A549 (cell line): ENCODE measurements around the gene OBSCN. TPM values are rescaled to one million over a fixed set of nuclear protein-coding genes. Genes with fewer than 3 reads are reported as not detected.

ENCODE experiments used
- ATAC-seq, 2 experiments: fragments of 200-7000 bp in 1 of 2; fragments of >200 bp in 1 of 2; cut with Nextera tagmentation in 1 of 2; cut with Tn5 transposase in 1 of 2; 3 replicates each; pipeline versions ENCODE4 v1.8.0 to v1.9.1; 2018 to 2020; ENCODE audit warnings: mild to moderate bottlenecking in 1 of 2, moderate library complexity in 1 of 2
- CTCF ChIA-PET: fragments of 300-600 bp; sonication (Branson Sonifier 250); formaldehyde crosslinking; extraction: SDS; loops from one replicate; lab custom pipeline; 2021; ENCODE audit warnings: antibody characterized with exemption, inconsistent platforms; lab: Yijun Ruan, JAX
- POLR2A ChIA-PET: fragments of 350-600 bp; formaldehyde crosslinking; extraction: SDS; loops from one replicate; lab custom pipeline; 2021; ENCODE audit warnings: antibody characterized with exemption, inconsistent platforms; lab: Yijun Ruan, JAX
- DNase-seq, 2 experiments: peaks; one replicate each; pipeline versions ENCODE4 v3.0.0 to v3.0.0-alpha.2; 2011 to 2016; ENCODE audit warnings: low read depth in 1 of 2, low spot score in 1 of 2
- FAIRE-seq: peaks from 2 replicates; lab custom pipeline; 2011; peaks lifted over from hg19 to GRCh38; lab: Jason Lieb, UNC
- H3K27ac ChIP-seq, 2 experiments: fragments of >200 bp; sonication (Bioruptor Twin); formaldehyde crosslinking; 3 replicates each; pipeline ENCODE4 v1.5.1; 2016 to 2017
- H3K4me1 ChIP-seq: fragments of >200 bp; sonication (Bioruptor Twin); formaldehyde crosslinking; 3 replicates; pipeline ENCODE4 v1.6.1; 2016
- H3K4me2 ChIP-seq: fragments of >200 bp; sonication (Bioruptor Twin); formaldehyde crosslinking; 3 replicates; pipeline ENCODE4 v1.6.1; 2016
- H3K4me3 ChIP-seq: fragments of >200 bp; sonication (Bioruptor Twin); formaldehyde crosslinking; 3 replicates; pipeline ENCODE4 v1.5.1; 2016
- H3K9me3 ChIP-seq: fragments of >200 bp; sonication (Bioruptor Twin); formaldehyde crosslinking; 3 replicates; pipeline ENCODE4 v1.6.1; 2016
- CHD4 ChIP-seq: fragments of 200-600 bp; sonication (generic); IDR thresholded peaks from 2 replicates; pipeline ENCODE4 v1.6.1; 2016; ENCODE audit warnings: antibody characterized with exemption, mild to moderate bottlenecking, borderline replicate concordance
- EP300 ChIP-seq, 2 experiments: fragments of >200 bp; sonication (Bioruptor Twin); formaldehyde crosslinking; IDR thresholded peaks; 2 replicates in 1 of 2; 3 replicates in 1 of 2; pipeline ENCODE4 v1.6.1; 2016 to 2017
- FOXS1 ChIP-seq: fragments of 250-450 bp; sonication (Bioruptor Pico); IDR thresholded peaks from 2 replicates; pipeline ENCODE4 v1.5.0; 2020; ENCODE audit warnings: mild to moderate bottlenecking, moderate library complexity
- HDAC2 ChIP-seq: fragments of 200-600 bp; sonication (generic); IDR thresholded peaks from 2 replicates; pipeline ENCODE4 v1.6.1; 2016
- HEYL ChIP-seq: fragments of 250-450 bp; sonication (Bioruptor Pico); IDR thresholded peaks from 2 replicates; pipeline ENCODE4 v1.8.0; 2021; ENCODE audit warnings: mild to moderate bottlenecking, moderate library complexity
- JUNB ChIP-seq: fragments of >200 bp; sonication (Bioruptor Twin); formaldehyde crosslinking; IDR thresholded peaks from 2 replicates; pipeline ENCODE4 v1.6.1; 2016
- MAZ ChIP-seq: fragments of 150-350 bp; IDR thresholded peaks from 2 replicates; pipeline ENCODE4 v1.6.1; 2014; ENCODE audit warnings: antibody characterized with exemption, low read depth, low read length, borderline replicate concordance
- NR3C1 ChIP-seq: fragments of >200 bp; sonication (Bioruptor Twin); formaldehyde crosslinking; IDR thresholded peaks from 3 replicates; pipeline ENCODE4 v1.6.1; 2017
- RAD21 ChIP-seq, 2 experiments: fragments of >200 bp in 1 of 2; sonication (Bioruptor Twin) in 1 of 2; formaldehyde crosslinking in 1 of 2; IDR thresholded peaks in 1 of 2; conservative IDR thresholded peaks in 1 of 2; 2 replicates in 1 of 2; 3 replicates in 1 of 2; pipeline ENCODE4 v1.6.1; 2012 to 2018; ENCODE audit warnings: inconsistent platforms in 1 of 2
- RCOR1 ChIP-seq: fragments of 150-350 bp; IDR thresholded peaks from 2 replicates; pipeline ENCODE4 v1.6.1; 2014; ENCODE audit warnings: antibody characterized with exemption, low read length, low read depth
- RFX5 ChIP-seq: fragments of 450-650 bp; IDR thresholded peaks from 2 replicates; pipeline ENCODE4 v1.7.1; 2014; ENCODE audit warnings: antibody characterized with exemption, mild to moderate bottlenecking, moderate library complexity
- RNF2 ChIP-seq: fragments of 200-600 bp; sonication (generic); IDR thresholded peaks from 2 replicates; pipeline ENCODE4 v1.6.1; 2016; ENCODE audit warnings: low read depth, mild to moderate bottlenecking, antibody characterized with exemption, moderate library complexity, borderline replicate concordance
- SMC3 ChIP-seq: fragments of >200 bp; sonication (Bioruptor Twin); formaldehyde crosslinking; IDR thresholded peaks from 3 replicates; pipeline ENCODE4 v1.6.1; 2018; ENCODE audit warnings: inconsistent platforms
- ZFP36 ChIP-seq: fragments of 450-650 bp; IDR thresholded peaks from 2 replicates; pipeline ENCODE4 v1.6.1; 2014; ENCODE audit warnings: borderline replicate concordance; ENCODE audit not compliant: partially characterized antibody
- ZNF302 ChIP-seq: fragments of 250-450 bp; sonication (Bioruptor Pico); IDR thresholded peaks from 2 replicates; pipeline ENCODE4 v1.9.0; 2021; ENCODE audit warnings: inconsistent platforms, mild to moderate bottlenecking, moderate library complexity
- WGBS: methylation state at CpG from one replicate; pipeline ENCODE4 v1.1.6; 2017; ENCODE audit errors: missing lambda C conversion rate; 5-methylcytosine and 5-hydroxymethylcytosine counted together
- polyA plus RNA-seq, 4 experiments: library from polyadenylated mRNA; depleted of rRNA in 3 of 4; stranded (reverse); fragments of >200 nt; fragmentation: RNase III in 1 of 4; extraction: RNeasy Plus Mini Kit Qiagen cat#74134 plus additional on column Dnase treatment in 1 of 4; gene quantifications; 2 replicates in 3 of 4; 3 replicates in 1 of 4; pipeline ENCODE4 v1.2.3, GENCODE V29; 2011 to 2017
- TF ChIP-seq, protein P1 (sequence below): fragments of 200-600 bp; sonication (generic); IDR thresholded peaks from 2 replicates; pipeline ENCODE4 v1.6.1; 2016; ENCODE audit warnings: antibody characterized with exemption, mild to moderate bottlenecking, moderate library complexity
- TF ChIP-seq, protein P2 (sequence below): fragments of 250-450 bp; sonication (Bioruptor Pico); IDR thresholded peaks from 2 replicates; pipeline ENCODE4 v1.5.0; 2021; ENCODE audit warnings: mild to moderate bottlenecking, moderate library complexity, borderline replicate concordance
- TF ChIP-seq, protein P3 (sequence below): fragments of >200 bp; sonication (Bioruptor Twin); formaldehyde crosslinking; IDR thresholded peaks from 2 replicates; pipeline ENCODE4 v1.6.1; 2016
- TF ChIP-seq, protein P4 (sequence below): fragments of 250-450 bp; sonication (Bioruptor Pico); IDR thresholded peaks from 2 replicates; pipeline ENCODE4 v1.5.0; 2020; ENCODE audit warnings: low read depth, mild to moderate bottlenecking, moderate library complexity
- TF ChIP-seq, protein P5 (sequence below): IDR thresholded peaks from 2 replicates; pipeline ENCODE4 v1.6.1; 2012; ENCODE audit warnings: low read depth, borderline replicate concordance

OBSCN gene
- polyA plus RNA-seq, 2 of the 4 experiments (the other 2 are of a cell fraction) = 3.1 to 6.8 TPM

DNA sequence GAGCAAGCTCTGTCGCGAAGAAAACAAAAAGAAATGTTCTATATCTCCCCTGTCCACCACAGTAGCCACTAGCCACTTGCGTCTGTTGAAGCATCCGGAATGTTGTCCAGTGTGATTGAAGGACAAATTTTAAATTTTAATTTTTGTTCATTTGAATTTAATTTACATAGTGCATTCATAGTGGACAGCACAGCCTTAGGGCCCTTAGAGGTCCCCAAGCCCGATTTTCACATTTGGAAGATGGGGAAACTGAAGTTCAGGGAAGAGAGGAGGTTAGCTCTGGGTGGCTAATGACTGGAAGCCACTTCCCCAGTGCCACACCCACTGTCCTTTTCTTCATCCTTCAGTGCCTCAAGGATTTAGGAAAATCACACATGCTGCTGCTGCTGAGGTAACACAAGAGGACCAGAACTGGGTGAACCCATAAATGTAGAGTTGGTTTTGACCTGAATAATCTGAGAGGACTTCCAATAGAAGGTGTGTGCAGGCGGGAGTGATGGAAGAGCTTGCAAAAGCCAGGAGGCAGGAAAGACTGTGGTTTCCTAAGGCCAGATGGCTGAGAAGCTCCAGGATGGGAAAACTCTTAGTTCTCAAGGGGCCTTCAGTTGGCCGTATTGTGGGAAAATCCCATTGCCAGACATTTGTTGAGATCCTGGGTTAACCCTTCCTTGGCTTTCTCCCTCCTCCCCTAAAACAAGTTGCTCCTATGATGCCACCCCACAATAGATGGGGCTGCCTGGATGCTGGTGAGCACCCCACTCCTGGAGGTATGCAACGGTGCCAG, 149.2 kb downstream of the OBSCN start:
- TF ChIP-seq RCOR1 (no peak), MAZ (no peak), RNF2 (no peak), FOXS1 (CRISPR knock-in tag) (no peak)
- TF ChIP-seq, protein P1, sequence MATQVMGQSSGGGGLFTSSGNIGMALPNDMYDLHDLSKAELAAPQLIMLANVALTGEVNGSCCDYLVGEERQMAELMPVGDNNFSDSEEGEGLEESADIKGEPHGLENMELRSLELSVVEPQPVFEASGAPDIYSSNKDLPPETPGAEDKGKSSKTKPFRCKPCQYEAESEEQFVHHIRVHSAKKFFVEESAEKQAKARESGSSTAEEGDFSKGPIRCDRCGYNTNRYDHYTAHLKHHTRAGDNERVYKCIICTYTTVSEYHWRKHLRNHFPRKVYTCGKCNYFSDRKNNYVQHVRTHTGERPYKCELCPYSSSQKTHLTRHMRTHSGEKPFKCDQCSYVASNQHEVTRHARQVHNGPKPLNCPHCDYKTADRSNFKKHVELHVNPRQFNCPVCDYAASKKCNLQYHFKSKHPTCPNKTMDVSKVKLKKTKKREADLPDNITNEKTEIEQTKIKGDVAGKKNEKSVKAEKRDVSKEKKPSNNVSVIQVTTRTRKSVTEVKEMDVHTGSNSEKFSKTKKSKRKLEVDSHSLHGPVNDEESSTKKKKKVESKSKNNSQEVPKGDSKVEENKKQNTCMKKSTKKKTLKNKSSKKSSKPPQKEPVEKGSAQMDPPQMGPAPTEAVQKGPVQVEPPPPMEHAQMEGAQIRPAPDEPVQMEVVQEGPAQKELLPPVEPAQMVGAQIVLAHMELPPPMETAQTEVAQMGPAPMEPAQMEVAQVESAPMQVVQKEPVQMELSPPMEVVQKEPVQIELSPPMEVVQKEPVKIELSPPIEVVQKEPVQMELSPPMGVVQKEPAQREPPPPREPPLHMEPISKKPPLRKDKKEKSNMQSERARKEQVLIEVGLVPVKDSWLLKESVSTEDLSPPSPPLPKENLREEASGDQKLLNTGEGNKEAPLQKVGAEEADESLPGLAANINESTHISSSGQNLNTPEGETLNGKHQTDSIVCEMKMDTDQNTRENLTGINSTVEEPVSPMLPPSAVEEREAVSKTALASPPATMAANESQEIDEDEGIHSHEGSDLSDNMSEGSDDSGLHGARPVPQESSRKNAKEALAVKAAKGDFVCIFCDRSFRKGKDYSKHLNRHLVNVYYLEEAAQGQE = no peak
- POLR2A ChIA-PET = no interaction called here
- no peak for DNase-seq
- Histone ChIP-seq H3K9me3 (no peaks in the 10 kb centered on the region), H3K4me2 (no peak overlapping the region), H3K4me1 (no peaks in the 10 kb centered on the region), H3K27ac (no peak overlapping the region), H3K4me3 (no peak overlapping the region)
- no peak for FAIRE-seq
- ATAC-seq = no peak
- CTCF ChIA-PET = interaction anchor here (0.9 kb wide), 1 partner anchor 83 kb away, joined by 3 read pairs; no protein-coding TSS in a partner anchor
- 65% methylated on average over 8 of the region's 8 CpGs for WGBS

DNA sequence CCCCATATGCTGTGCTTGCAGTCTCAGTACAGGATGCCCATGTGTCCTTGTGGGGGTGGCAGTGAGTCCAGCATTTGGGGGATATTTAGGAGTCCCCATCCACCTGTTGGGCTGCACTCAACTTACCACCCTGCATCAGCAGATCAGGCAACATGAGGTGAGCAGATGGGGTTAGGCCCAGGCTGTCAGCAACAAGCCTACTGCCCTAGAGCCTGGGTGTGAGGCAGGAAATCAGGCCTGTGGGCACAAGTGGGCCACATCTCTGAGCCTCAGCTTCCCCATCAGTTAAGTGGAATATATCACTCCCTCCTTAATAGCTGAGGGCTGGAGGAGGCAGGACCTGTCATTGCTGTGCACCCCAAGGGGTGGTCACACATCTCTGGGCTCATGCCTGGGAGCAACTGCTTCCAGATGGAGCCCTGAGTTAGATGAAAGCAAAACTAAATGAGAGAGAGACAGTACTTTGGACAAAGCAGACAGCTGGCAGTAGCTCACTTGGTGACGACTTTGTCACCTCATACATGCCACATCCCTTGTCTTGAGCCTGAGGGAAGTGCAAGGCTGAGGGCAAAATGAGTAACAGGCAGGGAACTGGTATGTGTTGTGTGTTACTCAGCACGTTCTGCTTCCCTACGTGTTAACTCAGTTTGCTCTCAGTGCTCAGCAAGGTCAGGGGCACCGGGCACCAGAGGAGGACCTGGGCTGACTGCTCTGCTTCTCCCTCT, 150.4 kb downstream of the OBSCN start:
- H3K27ac ChIP-seq = no peak overlapping the region
- TF ChIP-seq, protein P2, sequence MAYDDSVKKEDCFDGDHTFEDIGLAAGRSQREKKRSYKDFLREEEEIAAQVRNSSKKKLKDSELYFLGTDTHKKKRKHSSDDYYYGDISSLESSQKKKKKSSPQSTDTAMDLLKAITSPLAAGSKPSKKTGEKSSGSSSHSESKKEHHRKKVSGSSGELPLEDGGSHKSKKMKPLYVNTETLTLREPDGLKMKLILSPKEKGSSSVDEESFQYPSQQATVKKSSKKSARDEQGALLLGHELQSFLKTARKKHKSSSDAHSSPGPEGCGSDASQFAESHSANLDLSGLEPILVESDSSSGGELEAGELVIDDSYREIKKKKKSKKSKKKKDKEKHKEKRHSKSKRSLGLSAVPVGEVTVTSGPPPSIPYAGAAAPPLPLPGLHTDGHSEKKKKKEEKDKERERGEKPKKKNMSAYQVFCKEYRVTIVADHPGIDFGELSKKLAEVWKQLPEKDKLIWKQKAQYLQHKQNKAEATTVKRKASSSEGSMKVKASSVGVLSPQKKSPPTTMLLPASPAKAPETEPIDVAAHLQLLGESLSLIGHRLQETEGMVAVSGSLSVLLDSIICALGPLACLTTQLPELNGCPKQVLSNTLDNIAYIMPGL (CRISPR knock-in tag) = no peak
- TF ChIP-seq, protein P1 = no peak
- no peak for TF ChIP-seq CHD4
- TF ChIP-seq, protein P3, sequence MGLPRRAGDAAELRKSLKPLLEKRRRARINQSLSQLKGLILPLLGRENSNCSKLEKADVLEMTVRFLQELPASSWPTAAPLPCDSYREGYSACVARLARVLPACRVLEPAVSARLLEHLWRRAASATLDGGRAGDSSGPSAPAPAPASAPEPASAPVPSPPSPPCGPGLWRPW = no peak
- TF ChIP-seq ZFP36 = no peak
- no peak for TF ChIP-seq JUNB
- TF ChIP-seq SMC3 = no peak
- TF ChIP-seq RAD21 (conservative IDR thresholded peaks at IDR 0.05 in 1 of 2, IDR thresholded peaks at IDR 0.05 in 1 of 2) = no peak
- TF ChIP-seq, protein P4, sequence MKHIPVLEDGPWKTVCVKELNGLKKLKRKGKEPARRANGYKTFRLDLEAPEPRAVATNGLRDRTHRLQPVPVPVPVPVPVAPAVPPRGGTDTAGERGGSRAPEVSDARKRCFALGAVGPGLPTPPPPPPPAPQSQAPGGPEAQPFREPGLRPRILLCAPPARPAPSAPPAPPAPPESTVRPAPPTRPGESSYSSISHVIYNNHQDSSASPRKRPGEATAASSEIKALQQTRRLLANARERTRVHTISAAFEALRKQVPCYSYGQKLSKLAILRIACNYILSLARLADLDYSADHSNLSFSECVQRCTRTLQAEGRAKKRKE (CRISPR knock-in tag) = no peak
- no peak for TF ChIP-seq RFX5
- TF ChIP-seq ZNF302 (CRISPR knock-in tag) = no peak
- TF ChIP-seq EP300 (IDR thresholded peaks at IDR 0.05) = no peak
- TF ChIP-seq RCOR1 = no peak
- TF ChIP-seq HEYL (CRISPR knock-in tag) = no peak
- TF ChIP-seq NR3C1 = no peak
- TF ChIP-seq, protein P5, sequence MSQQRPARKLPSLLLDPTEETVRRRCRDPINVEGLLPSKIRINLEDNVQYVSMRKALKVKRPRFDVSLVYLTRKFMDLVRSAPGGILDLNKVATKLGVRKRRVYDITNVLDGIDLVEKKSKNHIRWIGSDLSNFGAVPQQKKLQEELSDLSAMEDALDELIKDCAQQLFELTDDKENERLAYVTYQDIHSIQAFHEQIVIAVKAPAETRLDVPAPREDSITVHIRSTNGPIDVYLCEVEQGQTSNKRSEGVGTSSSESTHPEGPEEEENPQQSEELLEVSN = no peak
- TF ChIP-seq HDAC2 = no peak
- TF ChIP-seq RNF2 = no peak
- no peak for TF ChIP-seq MAZ
- TF ChIP-seq, all 56 proteins: peak for 0
- H3K9me3 ChIP-seq = no peaks in the 10 kb centered on the region
- no peak overlapping the region for H3K4me3 ChIP-seq
- DNase-seq (no peak), ATAC-seq (no peak), FAIRE-seq (no peak)
- no peaks in the 10 kb centered on the region for H3K4me1 ChIP-seq
- ChIA-PET POLR2A (no interaction called here), CTCF (no interaction called here)
- H3K4me2 ChIP-seq = no peak overlapping the region
- WGBS = 40% methylated on average over 4 of the region's 4 CpGs
